ENCODE results near the gene MMP12. TPM values are rescaled to one million over a fixed set of nuclear protein-coding genes. Genes with fewer than 3 reads are reported as not detected.

Gene MMP12
- total RNA-seq, 1 experiment from 2014 or later = not detected

DNA sequence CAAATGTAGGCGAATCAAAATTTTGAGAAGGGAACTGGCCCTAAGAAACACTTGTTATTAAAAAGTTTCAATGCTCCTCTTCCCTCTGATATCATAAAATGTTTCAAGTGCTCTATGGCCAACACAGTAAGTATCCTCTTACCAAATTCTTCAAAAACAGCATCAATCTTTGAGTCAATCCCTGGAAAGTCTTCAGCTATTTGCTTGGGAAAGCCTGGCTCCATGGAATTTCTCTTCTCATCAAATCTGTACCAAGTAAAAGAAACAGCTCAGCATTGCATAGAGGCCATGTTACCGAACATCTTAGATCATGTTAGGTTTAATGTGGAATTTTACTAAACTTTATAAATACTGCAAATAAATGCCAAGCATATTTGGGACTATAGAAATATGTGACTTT is 37.6 kb downstream of the MMP12 start:
- H3K9me3 ChIP-seq (ENCODE audit: control insufficient read depth, low read depth, low read length) = no peaks in the 10 kb centered on the region
- H4K91ac ChIP-seq (ENCODE audit: insufficient read length, low read depth, low read length) = no peak overlapping the region
- H3K4me2 ChIP-seq (ENCODE audit: insufficient read depth, insufficient read length, low read length) = no peak overlapping the region
- Mint-ChIP-seq H3K4me3 (no peak overlapping the region), H3K27me3 (ENCODE audit: low read depth) (no peaks in the 10 kb centered on the region), H3K9me3 (no peaks in the 10 kb centered on the region), H3K4me1 (peaks cover 15 to 19% of the 10 kb centered on the region in 2 experiments), H3K36me3 (ENCODE audit: insufficient read depth in 1 of 3, low read depth in 3 of 3) (no peaks in the 10 kb centered on the region), H3K27ac (no peak overlapping the region)
- H3T11ph ChIP-seq (ENCODE audit: low read length) = no peak overlapping the region
- H3K4ac ChIP-seq (ENCODE audit: low read depth, low read length) = no peak overlapping the region
- WGBS (ENCODE audit: extremely low coverage, insufficient read length, low lambda C conversion rate) = no CpG with 5 or more reads among the region's 2 CpGs
- no peaks in the 10 kb centered on the region for H3K23me2 ChIP-seq (ENCODE audit: insufficient read length, low read depth, low read length, poor library complexity, severe bottlenecking)
- H3K79me2 ChIP-seq (ENCODE audit: insufficient read depth, low read length) = no peaks in the 10 kb centered on the region
- no peak overlapping the region for H2BK15ac ChIP-seq (ENCODE audit: low read depth, low read length)
- TF ChIP-seq, protein P1, sequence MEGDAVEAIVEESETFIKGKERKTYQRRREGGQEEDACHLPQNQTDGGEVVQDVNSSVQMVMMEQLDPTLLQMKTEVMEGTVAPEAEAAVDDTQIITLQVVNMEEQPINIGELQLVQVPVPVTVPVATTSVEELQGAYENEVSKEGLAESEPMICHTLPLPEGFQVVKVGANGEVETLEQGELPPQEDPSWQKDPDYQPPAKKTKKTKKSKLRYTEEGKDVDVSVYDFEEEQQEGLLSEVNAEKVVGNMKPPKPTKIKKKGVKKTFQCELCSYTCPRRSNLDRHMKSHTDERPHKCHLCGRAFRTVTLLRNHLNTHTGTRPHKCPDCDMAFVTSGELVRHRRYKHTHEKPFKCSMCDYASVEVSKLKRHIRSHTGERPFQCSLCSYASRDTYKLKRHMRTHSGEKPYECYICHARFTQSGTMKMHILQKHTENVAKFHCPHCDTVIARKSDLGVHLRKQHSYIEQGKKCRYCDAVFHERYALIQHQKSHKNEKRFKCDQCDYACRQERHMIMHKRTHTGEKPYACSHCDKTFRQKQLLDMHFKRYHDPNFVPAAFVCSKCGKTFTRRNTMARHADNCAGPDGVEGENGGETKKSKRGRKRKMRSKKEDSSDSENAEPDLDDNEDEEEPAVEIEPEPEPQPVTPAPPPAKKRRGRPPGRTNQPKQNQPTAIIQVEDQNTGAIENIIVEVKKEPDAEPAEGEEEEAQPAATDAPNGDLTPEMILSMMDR (conservative IDR thresholded peaks at IDR 0.05) = no peak
- no peak for DNase-seq
- H3K27ac ChIP-seq (ENCODE audit: insufficient read length, low read depth, low read length) = no peak overlapping the region
- H4K8ac ChIP-seq (replicated peaks; ENCODE audit: insufficient read length, low read depth, low read length) = no peak overlapping the region
- H2BK120ac ChIP-seq (ENCODE audit: low read depth, low read length, poor library complexity, severe bottlenecking) = no peak overlapping the region
- H2BK5ac ChIP-seq (ENCODE audit: insufficient read length, low read length) = no peak overlapping the region
- no peaks in the 10 kb centered on the region for H4K20me1 ChIP-seq (ENCODE audit: control insufficient read depth, insufficient read depth, insufficient read length)
- no peak overlapping the region for H3K23ac ChIP-seq (ENCODE audit: insufficient read length, low read depth, low read length)
- no peaks in the 10 kb centered on the region for H3K79me1 ChIP-seq (ENCODE audit: insufficient read depth, low read depth, low read length, poor library complexity, severe bottlenecking)
- H2BK12ac ChIP-seq (ENCODE audit: insufficient read length, low read depth, low read length) = no peak overlapping the region
- H2AK5ac ChIP-seq (ENCODE audit: insufficient read length, low read length) = no peak overlapping the region
- no peaks in the 10 kb centered on the region for H3K27me3 ChIP-seq (ENCODE audit: insufficient read depth, low read length)
- no peak overlapping the region for H3K56ac ChIP-seq (ENCODE audit: insufficient read length, low read depth, low read length)
- no peak overlapping the region for H2AFZ ChIP-seq (ENCODE audit: low read length)
- H3K18ac ChIP-seq (ENCODE audit: insufficient read length, low read depth, low read length) = no peak overlapping the region
- H3K9ac ChIP-seq (ENCODE audit: extremely low read depth, insufficient read length, low read length) = no peak overlapping the region
- no peak overlapping the region for H3K14ac ChIP-seq (ENCODE audit: insufficient read depth, low read length)
- no peak overlapping the region for H2BK20ac ChIP-seq (ENCODE audit: low read depth, low read length, poor library complexity, severe bottlenecking)
- peaks cover 3% of the 10 kb centered on the region; the same call in 1 of the 2 replicates for H3K4me1 ChIP-seq (ENCODE audit: insufficient read depth, low read length)
- no peak overlapping the region for H4K5ac ChIP-seq (ENCODE audit: insufficient read length, low read depth, low read length)
